GM10266 (cell line): ENCODE measurements around the gene TTYH3.
"Not testable (repeated sequence)": the region's sequence is repeated elsewhere in the genome, so short reads cannot be mapped to it uniquely, and the experiment has no call there.

Experiments used
- DNase-seq: peaks from one replicate; pipeline ENCODE4 v3.0.0; 2012; ENCODE audit errors: extremely low spot score
- CTCF ChIP-seq: IDR thresholded peaks from 2 replicates; pipeline ENCODE4 v1.5.1; 2012; ENCODE audit warnings: mild to moderate bottlenecking, low read depth; ENCODE audit not compliant: control insufficient read depth, insufficient read depth; ENCODE audit errors: missing control alignments

The TTYH3 gene

DNA sequence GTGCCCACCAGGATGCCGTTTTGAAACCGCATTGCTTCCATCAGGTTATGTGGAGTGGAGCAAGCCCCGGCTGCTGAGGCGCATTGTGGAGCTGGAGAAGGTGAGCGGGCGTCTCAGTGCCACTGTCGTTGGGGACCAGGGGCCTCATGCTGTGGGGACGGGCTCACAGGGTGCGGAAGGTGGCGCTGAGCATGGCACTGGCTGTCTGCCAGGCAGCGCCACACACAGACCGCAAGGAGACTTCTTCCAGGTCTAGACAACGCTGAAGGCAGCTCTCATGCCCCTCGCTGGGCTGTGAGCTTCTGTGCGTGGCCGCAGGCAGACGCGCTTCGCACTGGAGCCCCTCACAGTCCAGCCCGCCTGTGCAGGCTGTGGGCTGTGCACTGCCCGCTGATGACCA is 44.0 kb upstream of the TTYH3 start:
- TF ChIP-seq CTCF: no peak
- DNase-seq: no peak

DNA sequence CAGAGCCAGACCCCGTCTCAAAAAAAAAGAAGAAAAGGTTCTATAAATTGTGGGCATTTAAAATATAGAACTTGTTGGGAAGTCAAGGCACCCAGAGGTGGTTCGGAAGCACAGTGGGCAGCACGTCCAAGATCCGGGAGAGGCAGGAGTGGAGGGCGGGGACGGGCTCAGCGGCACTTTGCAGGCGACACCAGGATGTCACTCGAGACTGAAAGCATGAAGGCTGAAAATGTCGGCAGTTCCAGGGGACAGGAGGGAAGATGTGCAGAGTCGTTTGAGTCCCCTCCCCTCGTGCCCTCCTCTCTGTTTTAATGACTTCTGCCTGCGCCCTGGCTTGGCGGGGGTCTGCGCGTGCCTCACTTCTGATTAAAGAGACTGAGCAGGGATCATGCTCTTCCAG is 42.4 kb upstream of the TTYH3 start:
- DNase-seq: no peak
- TF ChIP-seq CTCF: no peak

DNA sequence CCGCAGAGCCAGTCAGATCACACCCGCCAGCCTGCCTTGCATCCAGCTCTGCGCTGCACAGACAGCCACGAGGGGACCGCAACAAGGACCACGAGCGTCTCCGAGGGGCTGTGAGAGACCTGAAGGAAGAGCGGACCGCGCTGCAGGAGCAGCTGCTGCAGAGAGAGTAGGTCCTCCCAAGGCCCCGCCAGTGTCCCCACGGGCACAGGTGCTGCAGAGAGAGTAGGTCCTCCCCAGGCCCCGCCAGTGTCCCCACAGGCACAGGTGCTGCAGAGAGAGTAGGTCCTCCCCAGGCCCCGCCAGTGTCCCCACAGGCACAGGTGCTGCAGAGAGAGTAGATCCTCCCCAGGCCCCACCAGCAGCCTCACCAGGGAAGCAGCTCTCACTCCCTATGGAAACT is 41.8 kb upstream of the TTYH3 start:
- DNase-seq: not testable (repeated sequence)

GRCh38 chr7:2592375-2592865 is 39.4 kb upstream of the TTYH3 start:
- no peak for DNase-seq
- no peak for TF ChIP-seq CTCF

DNA sequence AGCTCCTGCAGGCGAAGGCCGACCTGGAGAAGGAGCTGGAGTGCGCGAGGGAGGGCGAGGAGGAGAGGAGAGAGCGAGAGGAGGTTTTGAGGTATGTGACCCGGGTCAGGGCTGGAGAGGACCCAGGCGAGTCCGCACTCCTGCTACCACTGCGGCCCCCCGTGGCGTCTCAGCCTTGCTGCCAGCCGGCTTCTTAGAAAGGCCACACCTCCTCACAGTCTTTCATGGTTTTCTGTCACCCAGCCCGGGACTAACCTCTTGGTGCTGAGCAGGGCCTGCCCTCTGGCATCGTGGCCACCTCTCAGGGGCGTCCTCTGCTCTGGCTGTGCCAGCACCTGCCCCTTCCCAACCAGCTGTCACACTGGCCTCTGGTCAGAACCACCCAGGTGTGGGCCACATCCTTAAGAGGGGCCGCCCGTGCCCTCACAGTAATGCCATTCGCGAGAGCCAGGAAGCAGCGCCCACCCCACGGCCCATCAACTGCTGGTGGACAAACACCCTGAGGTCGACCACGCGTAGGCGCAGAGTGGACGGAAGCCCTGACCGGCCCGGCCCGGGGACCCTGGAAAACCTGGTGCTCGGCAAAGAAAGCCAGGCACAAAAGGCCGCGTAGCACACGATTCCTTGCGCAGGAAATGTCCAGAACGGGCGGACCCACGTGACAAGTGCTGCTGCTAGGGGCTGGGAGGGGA is 38.6 kb upstream of the TTYH3 start:
- no peak for DNase-seq
- no peak for TF ChIP-seq CTCF

DNA sequence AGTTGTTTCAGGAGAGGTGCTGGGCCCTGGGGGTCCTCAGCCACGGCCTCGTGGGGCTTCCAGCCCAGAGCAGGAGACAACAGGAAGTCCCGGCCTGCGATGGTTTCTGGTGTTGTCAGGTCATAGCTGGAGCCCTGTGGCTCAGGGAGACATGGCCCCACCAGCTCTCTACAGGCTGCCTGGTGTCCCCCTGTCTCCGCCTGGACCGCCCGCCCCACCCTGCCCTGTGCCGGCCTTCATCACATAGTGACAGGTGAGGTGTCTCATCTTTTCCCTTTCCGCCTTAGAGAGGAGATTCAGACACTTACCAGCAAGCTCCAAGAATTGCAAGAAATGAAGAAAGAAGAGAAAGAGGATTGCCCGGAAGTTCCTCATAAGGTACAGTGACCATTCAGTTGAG is 37.2 kb upstream of the TTYH3 start:
- no peak for DNase-seq
- TF ChIP-seq CTCF: no peak

DNA sequence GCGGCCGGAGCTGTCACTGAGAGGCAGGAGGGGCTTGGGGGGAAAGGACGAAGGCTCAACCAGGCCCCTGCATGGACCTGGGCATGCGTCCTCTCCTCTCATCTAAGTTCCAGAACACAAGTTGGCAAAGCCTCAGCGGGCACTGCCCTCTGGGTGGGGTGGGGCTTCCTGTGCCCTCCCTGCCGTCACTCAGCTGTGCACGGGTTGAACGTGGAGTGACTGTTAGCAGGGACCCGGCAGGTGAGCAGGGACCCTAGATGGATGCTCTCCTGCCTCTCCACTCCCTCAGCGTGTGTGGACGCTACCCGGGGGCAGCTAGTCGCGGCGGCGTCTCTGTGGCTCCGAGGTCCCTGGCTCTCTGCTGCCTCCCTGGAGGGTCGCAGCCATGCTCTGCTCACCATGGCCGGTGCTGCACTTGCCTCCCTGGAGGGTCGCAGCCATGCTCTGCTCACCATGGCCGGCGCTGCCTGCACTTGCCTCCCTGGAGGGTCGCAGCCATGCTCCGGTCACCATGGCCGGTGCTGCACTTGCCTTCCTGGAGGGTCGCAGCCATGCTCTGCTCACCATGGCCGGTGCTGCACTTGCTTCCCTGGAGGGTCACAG is 36.4 kb upstream of the TTYH3 start:
- TF ChIP-seq CTCF: no peak
- DNase-seq: no peak
